Fibroblast of lung (primary cell): ENCODE data around the gene NAPG. TPM values are rescaled to one million over a fixed set of nuclear protein-coding genes. Genes with fewer than 3 reads are reported as not detected.

Experiments
- DNase-seq, 2 donors: peaks; one replicate each; pipeline versions ENCODE4 v3.0.0 to v3.0.0-alpha.2; 2010; ENCODE audit warnings: low read depth in 2 of 2
- H2AFZ ChIP-seq: 2 replicates; pipeline ENCODE4 v1.5.1; 2012; ENCODE audit warnings: low read length, control low read depth, inconsistent platforms
- H3K27ac ChIP-seq: 2 replicates; pipeline ENCODE4 v1.5.1; 2011; ENCODE audit warnings: low read length, control low read depth; ENCODE audit not compliant: insufficient read depth
- H3K27me3 ChIP-seq: 2 replicates; pipeline ENCODE4 v1.5.1; 2011; ENCODE audit warnings: mild to moderate bottlenecking, low read length; ENCODE audit not compliant: control insufficient read depth, insufficient read depth
- H3K36me3 ChIP-seq: 2 replicates; pipeline ENCODE4 v1.5.1; 2011; ENCODE audit warnings: low read length; ENCODE audit not compliant: control insufficient read depth, insufficient read depth
- H3K4me1 ChIP-seq: 2 replicates; pipeline ENCODE4 v1.5.1; 2011; ENCODE audit warnings: low read length; ENCODE audit not compliant: control insufficient read depth, insufficient read depth; ENCODE audit errors: extremely low read depth
- H3K4me2 ChIP-seq: 2 replicates; pipeline ENCODE4 v1.5.1; 2011; ENCODE audit warnings: low read length, control low read depth; ENCODE audit not compliant: insufficient read depth; ENCODE audit errors: extremely low read depth
- H3K4me3 ChIP-seq, 4 experiments: fragments of 200-600 bp in 1 of 4; sonication (generic) in 1 of 4; replicated peaks in 1 of 4; 2 replicates each; pipeline ENCODE4 v1.5.1; 2011 to 2016; ENCODE audit warnings: low read length in 4 of 4, low read depth in 3 of 4, mild to moderate bottlenecking in 3 of 4, control low read depth in 2 of 4, inconsistent platforms in 1 of 4, mixed read lengths in 1 of 4; ENCODE audit not compliant: insufficient read depth in 1 of 4; ENCODE audit errors: control extremely low read depth in 1 of 4
- H3K79me2 ChIP-seq: 2 replicates; pipeline ENCODE4 v1.5.1; 2012; ENCODE audit warnings: mild to moderate bottlenecking, low read length, inconsistent platforms; ENCODE audit not compliant: control insufficient read depth, insufficient read depth
- H3K9ac ChIP-seq: 2 replicates; pipeline ENCODE4 v1.5.1; 2011; ENCODE audit warnings: mild to moderate bottlenecking, low read length, control low read depth; ENCODE audit not compliant: insufficient read depth
- H3K9me3 ChIP-seq: 2 replicates; pipeline ENCODE4 v1.5.1; 2012; ENCODE audit warnings: low read depth, low read length; ENCODE audit not compliant: control insufficient read depth, insufficient read depth
- H4K20me1 ChIP-seq: 2 replicates; pipeline ENCODE4 v1.5.1; 2011; ENCODE audit warnings: low read length; ENCODE audit not compliant: control insufficient read depth, insufficient read depth; ENCODE audit errors: extremely low read depth
- EZH2 ChIP-seq: IDR thresholded peaks from 2 replicates; pipeline ENCODE4 v1.5.1; 2012; ENCODE audit warnings: low read length, control low read depth, mild to moderate bottlenecking; ENCODE audit errors: missing control alignments
- polyA plus RNA-seq, 2 donors: library from polyadenylated mRNA; depleted of rRNA in 1 of 2; stranded (reverse) in 1 of 2; unstranded in 1 of 2; fragments of >200 nt; gene quantifications; 2 replicates each; pipeline ENCODE4 v1.2.1, GENCODE V29; 2011 to 2012; ENCODE audit warnings: missing spikeins in 1 of 2
- total RNA-seq: library from RNA; depleted of rRNA; stranded (reverse); fragments of >200 nt; gene quantifications from 2 replicates; pipeline ENCODE4 v1.2.1, GENCODE V29; 2014
- TF ChIP-seq, protein P1 (sequence below), 2 donors: IDR thresholded peaks in 1 of 2; conservative IDR thresholded peaks in 1 of 2; 1 replicate in 1 of 2; 2 replicates in 1 of 2; pipeline ENCODE4 v1.5.1; 2011 to 2012; ENCODE audit warnings: low read length in 2 of 2, control low read depth in 1 of 2, inconsistent platforms in 1 of 2, low read depth in 1 of 2, mild to moderate bottlenecking in 1 of 2

The NAPG gene
- total and polyA plus RNA-seq, 2 donors (not counting 1 experiment from before 2014, with no cell fraction given): 23.1 to 33.7 TPM

DNA sequence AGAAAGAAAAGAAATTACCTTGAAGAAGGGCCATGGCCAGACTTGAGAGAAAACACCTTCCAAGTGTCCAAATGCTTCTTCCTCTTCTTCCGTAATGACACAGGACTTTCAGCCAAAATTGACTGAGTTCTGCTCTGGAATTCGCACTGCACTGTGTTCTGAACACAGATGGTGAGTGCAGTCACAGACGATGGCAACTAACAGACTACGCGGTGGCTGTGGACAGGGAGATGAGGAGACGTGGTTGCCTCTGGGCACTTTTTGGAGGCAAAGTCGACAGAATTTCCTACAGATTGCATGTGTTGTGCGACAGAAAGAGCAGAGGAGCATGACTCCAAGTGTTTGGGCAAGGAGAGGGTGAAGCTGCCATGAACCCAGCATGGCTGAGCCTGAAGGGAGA, 4.3 kb upstream of the NAPG start:
- no peaks in the 10 kb centered on the region for H3K36me3 ChIP-seq
- no peak for DNase-seq
- no peak overlapping the region for H3K27ac ChIP-seq
- TF ChIP-seq EZH2: no peak
- TF ChIP-seq, protein P1, sequence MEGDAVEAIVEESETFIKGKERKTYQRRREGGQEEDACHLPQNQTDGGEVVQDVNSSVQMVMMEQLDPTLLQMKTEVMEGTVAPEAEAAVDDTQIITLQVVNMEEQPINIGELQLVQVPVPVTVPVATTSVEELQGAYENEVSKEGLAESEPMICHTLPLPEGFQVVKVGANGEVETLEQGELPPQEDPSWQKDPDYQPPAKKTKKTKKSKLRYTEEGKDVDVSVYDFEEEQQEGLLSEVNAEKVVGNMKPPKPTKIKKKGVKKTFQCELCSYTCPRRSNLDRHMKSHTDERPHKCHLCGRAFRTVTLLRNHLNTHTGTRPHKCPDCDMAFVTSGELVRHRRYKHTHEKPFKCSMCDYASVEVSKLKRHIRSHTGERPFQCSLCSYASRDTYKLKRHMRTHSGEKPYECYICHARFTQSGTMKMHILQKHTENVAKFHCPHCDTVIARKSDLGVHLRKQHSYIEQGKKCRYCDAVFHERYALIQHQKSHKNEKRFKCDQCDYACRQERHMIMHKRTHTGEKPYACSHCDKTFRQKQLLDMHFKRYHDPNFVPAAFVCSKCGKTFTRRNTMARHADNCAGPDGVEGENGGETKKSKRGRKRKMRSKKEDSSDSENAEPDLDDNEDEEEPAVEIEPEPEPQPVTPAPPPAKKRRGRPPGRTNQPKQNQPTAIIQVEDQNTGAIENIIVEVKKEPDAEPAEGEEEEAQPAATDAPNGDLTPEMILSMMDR (conservative IDR thresholded peaks at IDR 0.05 in 1 of 2, IDR thresholded peaks at IDR 0.05 in 1 of 2; ENCODE audit: low read depth in 1 of 2, low read length in 2 of 2): no peak
- no peak overlapping the region for H3K4me2 ChIP-seq
- H3K9ac ChIP-seq: no peak overlapping the region
- no peak overlapping the region for H3K4me3 ChIP-seq
- H3K79me2 ChIP-seq: peaks cover 5% of the 10 kb centered on the region
- H3K27me3 ChIP-seq: no peaks in the 10 kb centered on the region
- H2AFZ ChIP-seq: no peak overlapping the region
- peaks cover 13% of the 10 kb centered on the region for H3K4me1 ChIP-seq
- H4K20me1 ChIP-seq: no peaks in the 10 kb centered on the region
- H3K9me3 ChIP-seq: no peaks in the 10 kb centered on the region

DNA sequence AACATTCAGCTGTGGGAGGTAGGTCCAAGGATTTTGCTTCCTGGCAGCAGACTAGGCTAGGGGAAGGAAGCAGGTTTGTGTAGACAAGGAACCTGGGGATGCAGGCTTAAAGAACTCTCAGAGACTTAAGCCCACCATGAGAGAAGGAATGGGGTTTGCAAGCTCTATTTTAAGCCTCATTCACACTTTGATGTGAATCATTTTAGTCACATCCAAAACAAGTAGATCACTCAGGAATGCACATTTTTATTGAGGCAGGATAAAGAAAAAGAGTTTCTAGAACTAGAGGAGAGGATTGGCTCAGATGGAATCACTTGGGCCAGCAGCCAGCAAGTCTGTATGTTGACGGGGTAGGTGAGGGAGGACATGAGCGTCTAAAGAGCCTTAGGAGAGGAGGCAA, 3.3 kb upstream of the NAPG start:
- Histone ChIP-seq H4K20me1 (no peaks in the 10 kb centered on the region), H3K27me3 (no peaks in the 10 kb centered on the region), H3K4me2 (no peak overlapping the region), H3K36me3 (no peaks in the 10 kb centered on the region), H3K79me2 (peaks cover 14% of the 10 kb centered on the region), H3K9ac (no peak overlapping the region), H3K27ac (no peak overlapping the region), H3K4me3 (no peak overlapping the region), H3K9me3 (no peaks in the 10 kb centered on the region), H2AFZ (no peak overlapping the region), H3K4me1 (peaks cover 16% of the 10 kb centered on the region)
- TF ChIP-seq, protein P1 (conservative IDR thresholded peaks at IDR 0.05 in 1 of 2, IDR thresholded peaks at IDR 0.05 in 1 of 2; ENCODE audit: low read depth in 1 of 2, low read length in 2 of 2): no peak
- no peak for TF ChIP-seq EZH2
- no peak for DNase-seq

DNA sequence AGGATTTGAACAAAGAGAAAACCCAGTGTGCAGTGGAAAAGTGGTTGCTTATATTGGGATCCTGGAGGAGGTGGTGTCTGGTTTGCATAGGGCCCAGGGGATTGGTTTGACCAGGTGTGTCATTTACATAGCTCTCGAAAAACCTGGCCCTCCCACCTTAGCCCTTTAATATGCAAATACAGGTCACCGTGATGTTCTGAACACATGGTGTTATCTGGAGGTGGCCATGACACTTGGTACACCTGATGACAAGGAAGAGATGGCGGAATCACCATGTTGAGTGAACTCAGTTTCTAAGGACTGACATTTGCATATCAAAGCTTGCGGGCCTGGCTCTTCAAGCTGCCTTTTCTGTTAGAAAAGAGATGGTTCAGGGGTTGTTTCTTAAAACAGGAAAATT, 2.3 kb upstream of the NAPG start:
- Histone ChIP-seq H3K27me3 (no peaks in the 10 kb centered on the region), H3K36me3 (no peaks in the 10 kb centered on the region), H3K4me3 (no peak overlapping the region), H3K4me2 (no peak overlapping the region), H4K20me1 (no peaks in the 10 kb centered on the region), H3K79me2 (peaks cover 23% of the 10 kb centered on the region), H3K4me1 (peaks cover 16% of the 10 kb centered on the region), H3K27ac (no peak overlapping the region), H2AFZ (no peak overlapping the region), H3K9me3 (no peaks in the 10 kb centered on the region), H3K9ac (no peak overlapping the region)
- TF ChIP-seq, protein P1 (conservative IDR thresholded peaks at IDR 0.05 in 1 of 2, IDR thresholded peaks at IDR 0.05 in 1 of 2; ENCODE audit: low read depth in 1 of 2, low read length in 2 of 2): no peak
- no peak for TF ChIP-seq EZH2
- DNase-seq: no peak
